Gastrocnemius medialis (tissue), 4 donors: ENCODE measurements around the gene CDC14B.

Experiments
- POLR2A ChIP-seq, 2 donors: fragments of 450-650 bp; IDR thresholded peaks; one replicate each; pipeline ENCODE4 v1.6.1; 2017; ENCODE audit warnings: antibody characterized with exemption in 2 of 2, mild to moderate bottlenecking in 2 of 2, moderate library complexity in 2 of 2
- TF ChIP-seq, protein P1 (sequence below), 5 experiments: fragments of 450-650 bp in 3 of 5; fragments of 200-600 bp in 2 of 5; sonication (generic) in 2 of 5; IDR thresholded peaks in 4 of 5; conservative IDR thresholded peaks in 1 of 5; 1 replicate in 4 of 5; 2 replicates in 1 of 5; pipeline ENCODE4 v1.5.1; 2016 to 2019; ENCODE audit warnings: antibody characterized with exemption in 5 of 5, mild to moderate bottlenecking in 3 of 5, moderate library complexity in 3 of 5

DNA sequence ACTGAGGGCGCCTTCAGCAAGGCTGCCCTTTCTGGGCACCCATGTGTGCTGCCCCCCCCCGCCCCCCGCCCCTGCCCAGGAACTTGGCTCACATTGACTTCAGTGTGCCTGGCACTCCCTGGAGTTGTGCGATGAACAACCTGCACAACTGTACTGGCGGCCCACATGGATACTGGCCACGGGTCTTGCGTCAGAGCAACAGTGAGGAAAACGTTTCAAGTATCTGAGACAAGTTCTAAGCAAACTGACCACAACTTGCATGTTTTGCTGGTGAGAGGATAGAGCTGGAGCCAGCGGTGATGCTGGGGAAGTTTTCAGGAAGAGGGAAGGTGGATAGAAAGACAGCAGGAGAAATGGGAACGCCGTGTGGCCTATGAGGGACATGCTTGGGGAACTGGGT is 124.3 kb downstream of the CDC14B start:
- TF ChIP-seq, protein P1, sequence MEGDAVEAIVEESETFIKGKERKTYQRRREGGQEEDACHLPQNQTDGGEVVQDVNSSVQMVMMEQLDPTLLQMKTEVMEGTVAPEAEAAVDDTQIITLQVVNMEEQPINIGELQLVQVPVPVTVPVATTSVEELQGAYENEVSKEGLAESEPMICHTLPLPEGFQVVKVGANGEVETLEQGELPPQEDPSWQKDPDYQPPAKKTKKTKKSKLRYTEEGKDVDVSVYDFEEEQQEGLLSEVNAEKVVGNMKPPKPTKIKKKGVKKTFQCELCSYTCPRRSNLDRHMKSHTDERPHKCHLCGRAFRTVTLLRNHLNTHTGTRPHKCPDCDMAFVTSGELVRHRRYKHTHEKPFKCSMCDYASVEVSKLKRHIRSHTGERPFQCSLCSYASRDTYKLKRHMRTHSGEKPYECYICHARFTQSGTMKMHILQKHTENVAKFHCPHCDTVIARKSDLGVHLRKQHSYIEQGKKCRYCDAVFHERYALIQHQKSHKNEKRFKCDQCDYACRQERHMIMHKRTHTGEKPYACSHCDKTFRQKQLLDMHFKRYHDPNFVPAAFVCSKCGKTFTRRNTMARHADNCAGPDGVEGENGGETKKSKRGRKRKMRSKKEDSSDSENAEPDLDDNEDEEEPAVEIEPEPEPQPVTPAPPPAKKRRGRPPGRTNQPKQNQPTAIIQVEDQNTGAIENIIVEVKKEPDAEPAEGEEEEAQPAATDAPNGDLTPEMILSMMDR (IDR thresholded peaks at IDR 0.05 in 4 of 5, conservative IDR thresholded peaks at IDR 0.05 in 1 of 5) = no peak
- no peak for TF ChIP-seq POLR2A (IDR thresholded peaks at IDR 0.05)
